GM19395 (cell line): Measurements from ENCODE around the gene FOXO1.
"Not testable (repeated sequence)": the region's sequence is repeated elsewhere in the genome, so short reads cannot be mapped to it uniquely, and the experiment has no call there.

Source experiments
- ATAC-seq: cut with Tn5 transposase; IDR thresholded peaks from one replicate; pipeline ENCODE4 v1.9.1; 2021; ENCODE audit warnings: mild to moderate bottlenecking, moderate library complexity; ENCODE audit not compliant: unreplicated experiment

Gene FOXO1

GRCh38 chr13:40666045-40666932 is at the start of gene FOXO1:
FOXO1 (minus strand) TSS chr13:40666641; CDS start chr13:40666212, 429 bp downstream.
- ATAC-seq: peak; percentile 51

- not testable (repeated sequence) for ATAC-seq
These were observed 48.0 kb upstream of the FOXO1 start for GRCh38 chr13:40714433-40714832.

GRCh38 chr13:40706439-40706838 is 40.0 kb upstream of the FOXO1 start:
- no peak for ATAC-seq

GRCh38 chr13:40697711-40698110 is 31.3 kb upstream of the FOXO1 start:
- ATAC-seq: peak; percentile 77

- ATAC-seq: no peak
These were observed 28.0 kb upstream of the FOXO1 start for GRCh38 chr13:40694426-40694825.

GRCh38 chr13:40692946-40693345 is 26.5 kb upstream of the FOXO1 start:
- peak; percentile 52 for ATAC-seq

- no peak for ATAC-seq
These were observed 22.3 kb upstream of the FOXO1 start for GRCh38 chr13:40688781-40689180.

- no peak for ATAC-seq
These were observed 16.2 kb upstream of the FOXO1 start for GRCh38 chr13:40682449-40683240.

GRCh38 chr13:40681341-40682146 is 15.1 kb upstream of the FOXO1 start:
- no peak for ATAC-seq

- no peak for ATAC-seq
These were observed 14.3 kb upstream of the FOXO1 start for GRCh38 chr13:40680659-40681323.

GRCh38 chr13:40679480-40679985 is 13.1 kb upstream of the FOXO1 start:
- ATAC-seq: no peak

GRCh38 chr13:40677064-40677463 is 10.6 kb upstream of the FOXO1 start:
- ATAC-seq: no peak

- no peak for ATAC-seq
These were observed 9.6 kb upstream of the FOXO1 start for GRCh38 chr13:40676007-40676406.

- ATAC-seq: no peak
These were observed 7.0 kb upstream of the FOXO1 start for GRCh38 chr13:40673414-40673813.

- ATAC-seq: no peak
These were observed 6.4 kb upstream of the FOXO1 start for GRCh38 chr13:40672765-40673397.

GRCh38 chr13:40671956-40672764 is 5.7 kb upstream of the FOXO1 start:
- no peak for ATAC-seq

GRCh38 chr13:40670307-40670706 is 3.9 kb upstream of the FOXO1 start:
- ATAC-seq: no peak

GRCh38 chr13:40668335-40668734 is 1.9 kb upstream of the FOXO1 start:
- no peak for ATAC-seq

- ATAC-seq: no peak
These were observed 1.2 kb upstream of the FOXO1 start for GRCh38 chr13:40667622-40667978.
